GM12872 (cell line): ENCODE measurements around the gene IMPDH1.

Experiments
- TF ChIP-seq, protein P1 (sequence below): IDR thresholded peaks from 3 replicates; pipeline ENCODE4 v1.5.1; 2011; ENCODE audit warnings: low read depth, mild to moderate bottlenecking, low read length, moderate library complexity; ENCODE audit not compliant: insufficient read depth

IMPDH1 gene

DNA sequence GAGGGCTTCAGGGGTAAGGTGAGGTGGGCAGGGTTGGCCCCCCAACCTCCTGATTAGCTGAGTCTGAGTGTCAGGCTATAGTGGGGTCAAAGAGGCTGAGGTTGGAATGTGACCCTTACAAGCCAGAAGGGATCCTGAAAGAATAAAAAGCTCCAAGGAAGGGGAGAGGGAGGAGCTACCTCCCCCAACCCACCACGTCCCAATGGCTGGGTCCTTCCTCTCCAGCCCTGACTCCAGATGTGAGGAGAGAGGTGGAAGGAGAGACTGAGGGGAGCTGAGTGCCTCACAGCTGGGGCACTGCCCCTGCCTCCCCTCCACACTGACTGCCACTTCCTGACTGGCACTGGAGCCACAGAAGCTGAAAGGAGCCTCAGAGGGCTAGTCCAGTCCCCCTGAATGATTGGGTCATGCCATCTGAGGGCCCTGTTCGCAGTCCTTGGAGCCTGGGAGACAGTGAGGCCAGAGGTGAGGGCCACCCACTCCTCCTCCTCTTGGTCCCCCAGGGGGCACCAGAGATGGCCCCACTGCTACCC is 20.6 kb downstream of the IMPDH1 start:
- TF ChIP-seq, protein P1, sequence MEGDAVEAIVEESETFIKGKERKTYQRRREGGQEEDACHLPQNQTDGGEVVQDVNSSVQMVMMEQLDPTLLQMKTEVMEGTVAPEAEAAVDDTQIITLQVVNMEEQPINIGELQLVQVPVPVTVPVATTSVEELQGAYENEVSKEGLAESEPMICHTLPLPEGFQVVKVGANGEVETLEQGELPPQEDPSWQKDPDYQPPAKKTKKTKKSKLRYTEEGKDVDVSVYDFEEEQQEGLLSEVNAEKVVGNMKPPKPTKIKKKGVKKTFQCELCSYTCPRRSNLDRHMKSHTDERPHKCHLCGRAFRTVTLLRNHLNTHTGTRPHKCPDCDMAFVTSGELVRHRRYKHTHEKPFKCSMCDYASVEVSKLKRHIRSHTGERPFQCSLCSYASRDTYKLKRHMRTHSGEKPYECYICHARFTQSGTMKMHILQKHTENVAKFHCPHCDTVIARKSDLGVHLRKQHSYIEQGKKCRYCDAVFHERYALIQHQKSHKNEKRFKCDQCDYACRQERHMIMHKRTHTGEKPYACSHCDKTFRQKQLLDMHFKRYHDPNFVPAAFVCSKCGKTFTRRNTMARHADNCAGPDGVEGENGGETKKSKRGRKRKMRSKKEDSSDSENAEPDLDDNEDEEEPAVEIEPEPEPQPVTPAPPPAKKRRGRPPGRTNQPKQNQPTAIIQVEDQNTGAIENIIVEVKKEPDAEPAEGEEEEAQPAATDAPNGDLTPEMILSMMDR: no peak

DNA sequence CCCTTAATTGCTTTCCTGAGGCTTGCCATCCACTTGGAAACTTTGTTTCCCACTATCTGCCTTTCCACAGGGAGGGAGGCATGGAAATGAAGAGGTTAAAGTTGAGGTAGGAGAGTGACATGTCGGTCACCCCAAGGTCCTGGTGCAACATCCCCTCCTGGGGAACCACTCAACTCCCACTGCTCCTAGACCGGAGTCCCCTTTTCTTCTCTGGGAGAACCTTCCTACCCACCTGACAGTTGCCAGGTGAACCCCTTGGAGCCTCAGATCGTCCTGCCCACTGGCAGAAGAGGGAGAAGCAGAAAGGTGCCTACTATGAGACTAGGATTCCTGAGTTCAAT is 21.7 kb downstream of the IMPDH1 start:
- TF ChIP-seq, protein P1: no peak

DNA sequence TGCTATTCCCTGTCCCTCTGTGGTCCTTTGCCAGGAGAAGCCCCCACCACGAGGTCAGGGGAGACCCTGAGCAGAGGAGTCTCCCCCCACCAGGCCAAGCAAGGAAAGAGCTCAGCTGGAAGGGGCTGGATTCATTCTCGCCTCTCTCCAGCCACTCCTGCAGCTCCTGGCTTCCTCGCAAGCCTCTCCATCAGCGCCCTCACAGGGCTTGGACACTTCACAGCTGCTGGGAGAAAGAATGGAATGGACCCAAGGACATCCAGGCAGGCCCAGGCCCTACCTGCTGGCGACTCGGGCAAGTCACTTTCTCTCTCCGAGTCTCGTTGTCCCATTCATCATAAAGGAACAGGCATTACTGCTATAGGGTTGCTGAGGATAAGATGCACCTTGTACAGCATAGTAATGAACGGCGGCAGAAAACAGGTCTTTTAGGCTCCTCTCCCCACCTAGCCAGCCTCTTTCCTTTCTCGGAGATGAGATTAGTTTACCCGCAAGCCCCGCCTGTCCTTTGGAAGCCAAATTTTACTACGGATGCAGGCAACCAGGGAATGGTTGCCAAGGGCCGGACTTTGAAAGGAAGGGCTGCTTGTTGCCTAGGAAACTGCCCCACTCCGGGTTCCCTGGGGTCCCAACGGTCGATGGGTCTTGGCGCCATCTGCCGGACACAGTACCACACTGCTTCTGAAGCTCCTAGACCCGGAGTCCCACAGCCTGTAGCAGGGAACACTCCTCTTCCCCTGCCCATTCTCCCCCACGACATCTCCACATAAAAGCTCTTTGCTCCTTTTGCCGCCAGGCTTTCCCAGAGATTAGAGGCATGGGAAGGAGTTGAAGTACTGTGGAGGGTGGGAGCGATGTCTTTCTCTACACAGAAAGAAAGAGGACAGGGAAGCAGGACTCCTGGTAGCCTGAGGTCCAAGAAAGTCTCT is 22.3 kb downstream of the IMPDH1 start:
- TF ChIP-seq, protein P1: peak; percentile 94

DNA sequence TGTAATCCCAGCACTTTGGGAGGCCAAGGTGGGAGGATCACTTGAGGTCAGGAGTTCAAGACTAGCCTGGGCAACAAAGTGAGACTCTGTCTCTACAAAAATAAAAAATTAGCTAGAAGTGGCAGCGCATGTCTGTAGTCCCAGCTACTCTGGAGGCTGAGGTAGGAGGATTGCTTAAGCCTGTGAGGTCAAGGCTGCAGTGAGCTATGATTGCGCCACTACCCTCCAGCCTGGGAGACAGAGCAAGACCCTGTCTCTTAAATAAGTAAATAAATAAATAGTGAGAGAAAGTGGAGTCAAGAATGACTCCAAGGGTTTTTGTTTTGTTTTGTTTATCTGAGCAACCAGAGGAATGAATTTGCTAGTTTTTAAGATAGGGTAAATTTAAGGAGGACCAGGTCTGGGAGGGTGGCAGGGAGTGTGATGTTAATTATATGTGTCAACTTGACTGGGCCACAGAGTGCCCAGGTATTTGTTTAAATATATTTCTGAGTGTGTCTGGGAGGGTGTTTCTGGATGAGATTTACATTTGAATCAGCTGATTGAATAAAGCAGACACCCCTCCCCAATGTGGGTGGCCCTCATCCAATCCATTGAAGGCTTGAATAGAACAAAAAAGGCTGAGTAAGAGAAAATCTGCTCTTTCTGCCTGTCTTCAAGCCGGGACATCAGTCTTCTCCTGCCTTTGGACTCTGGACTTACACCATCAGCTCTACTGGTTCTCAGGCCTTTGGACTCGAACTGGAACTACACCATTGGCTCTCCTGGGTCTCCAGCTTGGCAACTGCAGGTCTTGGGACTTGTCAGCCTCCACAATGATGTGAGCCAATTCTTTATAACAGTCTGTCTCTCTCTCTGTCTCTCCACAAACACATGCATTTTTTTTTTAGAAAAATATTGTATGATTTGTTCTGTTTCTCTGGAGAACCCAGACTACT is 23.5 kb downstream of the IMPDH1 start:
- TF ChIP-seq, protein P1: no peak

DNA sequence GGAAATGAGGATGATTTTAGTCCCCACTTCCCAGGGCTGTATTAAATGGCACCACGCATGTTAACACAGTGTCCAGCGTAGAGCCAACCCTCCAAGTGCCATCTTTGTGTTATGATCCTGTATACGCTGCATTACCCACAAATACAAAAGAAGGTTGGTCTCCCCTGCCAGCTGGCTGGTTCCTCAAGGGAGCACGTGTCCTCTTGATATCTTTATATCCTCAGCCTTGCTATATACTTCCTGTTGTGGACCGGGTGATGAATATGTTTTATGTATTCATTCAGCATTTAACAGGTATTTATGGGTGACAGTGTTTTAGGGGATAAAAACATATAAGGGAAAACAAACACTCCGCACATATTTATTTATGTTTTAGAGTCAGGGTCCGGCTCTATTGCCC is 25.1 kb downstream of the IMPDH1 start:
- TF ChIP-seq, protein P1: no peak

DNA sequence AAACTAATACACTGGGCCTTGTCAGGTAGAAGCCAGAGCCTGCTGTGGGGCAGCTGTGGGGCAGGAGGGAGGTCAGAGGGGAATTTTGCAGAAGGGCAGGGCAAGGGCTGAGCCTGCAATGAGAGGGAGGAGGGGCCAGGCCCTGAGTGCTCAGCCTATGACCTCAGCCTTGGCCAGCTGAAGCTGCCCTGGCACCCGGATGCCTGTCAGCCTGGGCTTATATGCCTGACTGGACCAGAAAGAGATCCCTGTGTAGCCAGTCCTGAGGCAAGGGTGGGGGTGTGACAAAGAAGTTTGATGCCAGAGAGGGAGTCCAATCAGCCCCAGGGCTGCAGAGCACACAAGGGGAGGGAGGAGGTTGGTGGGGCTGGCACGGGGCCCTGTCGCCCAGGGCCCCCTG is 26.0 kb downstream of the IMPDH1 start:
- TF ChIP-seq, protein P1: no peak
